IMR-90 (cell line): ENCODE measurements around the gene MBTPS2. TPM values are rescaled to one million over a fixed set of nuclear protein-coding genes. Genes with fewer than 3 reads are reported as not detected.

Experiments
- ATAC-seq: fragments of 200-7000 bp; cut with Tn5 transposase; 2 replicates; pipeline ENCODE4 v1.9.1; 2020; ENCODE audit warnings: low read depth, mild to moderate bottlenecking, moderate library complexity
- BruUV-seq: library from RNA; stranded (reverse); fragments of 400-500 nt; replicated peaks from 2 replicates; lab custom pipeline; 2021; lab: Mats Ljungman, UMichigan
- CTCF ChIA-PET: fragments of 300-600 bp; formaldehyde crosslinking; extraction: SDS; loops from one replicate; lab custom pipeline; 2021; ENCODE audit warnings: antibody characterized with exemption; lab: Yijun Ruan, JAX
- POLR2A ChIA-PET: fragments of 300-600 bp; sonication (Branson Sonifier 250); formaldehyde crosslinking; loops from one replicate; lab custom pipeline; 2022; ENCODE audit warnings: antibody characterized with exemption; ENCODE audit not compliant: unreplicated experiment; lab: Charles Lee
- DNase-seq: peaks from one replicate; pipeline ENCODE4 v3.0.0; 2013
- H2AFZ ChIP-seq: replicated peaks from 2 replicates; pipeline ENCODE3; 2013; ENCODE audit warnings: low read length, mild to moderate bottlenecking; ENCODE audit not compliant: poor library complexity
- H2AK5ac ChIP-seq: 2 replicates; pipeline ENCODE4 v1.6.1; 2013; ENCODE audit warnings: low read depth, low read length, inconsistent platforms
- H2AK9ac ChIP-seq: replicated peaks from 2 replicates; pipeline ENCODE3; 2013; ENCODE audit warnings: mild to moderate bottlenecking, low read depth, low read length, moderate library complexity; ENCODE audit not compliant: poor library complexity
- H2BK120ac ChIP-seq: 2 replicates; pipeline ENCODE4 v1.6.1; 2013; ENCODE audit warnings: low read depth, low read length, inconsistent platforms
- H2BK15ac ChIP-seq: 3 replicates; pipeline ENCODE4 v1.6.1; 2013; ENCODE audit warnings: low read depth, low read length, inconsistent platforms
- H2BK20ac ChIP-seq: 2 replicates; pipeline ENCODE4 v1.6.1; 2013; ENCODE audit warnings: low read depth, mild to moderate bottlenecking, inconsistent platforms, low read length, moderate library complexity
- H2BK5ac ChIP-seq: 2 replicates; pipeline ENCODE4 v1.6.1; 2013; ENCODE audit warnings: mild to moderate bottlenecking, low read depth, low read length, inconsistent platforms; ENCODE audit not compliant: poor library complexity, severe bottlenecking
- H3K14ac ChIP-seq: replicated peaks from 2 replicates; pipeline ENCODE4 v1.6.1; 2013; ENCODE audit warnings: low read depth, low read length, inconsistent platforms
- H3K18ac ChIP-seq: 2 replicates; pipeline ENCODE4 v1.6.1; 2013; ENCODE audit warnings: low read depth, low read length, control low read depth
- H3K23ac ChIP-seq: 2 replicates; pipeline ENCODE4 v1.6.1; 2013; ENCODE audit warnings: low read depth, low read length, inconsistent platforms
- H3K27ac ChIP-seq: 2 replicates; pipeline ENCODE4 v1.5.1; 2013; ENCODE audit warnings: mild to moderate bottlenecking, control low read depth, low read length; ENCODE audit not compliant: insufficient read depth
- H3K27me3 ChIP-seq: 2 replicates; pipeline ENCODE4 v1.6.1; 2013; ENCODE audit warnings: low read length; ENCODE audit not compliant: control insufficient read depth, insufficient read depth
- H3K36me3 ChIP-seq: 2 replicates; pipeline ENCODE4 v1.6.1; 2013; ENCODE audit warnings: low read length, mixed read lengths; ENCODE audit not compliant: control insufficient read depth, insufficient read depth
- H3K4ac ChIP-seq: 2 replicates; pipeline ENCODE4 v1.6.1; 2013; ENCODE audit warnings: low read depth, low read length, inconsistent platforms
- H3K4me1 ChIP-seq: 2 replicates; pipeline ENCODE4 v1.6.1; 2013; ENCODE audit warnings: low read length, mixed read lengths; ENCODE audit not compliant: control insufficient read depth, insufficient read depth
- H3K4me2 ChIP-seq: 2 replicates; pipeline ENCODE4 v1.6.1; 2013; ENCODE audit warnings: low read depth, mild to moderate bottlenecking, control low read depth, low read length, moderate library complexity
- H3K4me3 ChIP-seq: 2 replicates; pipeline ENCODE4 v1.5.1; 2013; ENCODE audit warnings: low read depth, mild to moderate bottlenecking, control low read depth, low read length, moderate library complexity; ENCODE audit not compliant: insufficient read depth
- H3K56ac ChIP-seq: 2 replicates; pipeline ENCODE4 v1.6.1; 2013; ENCODE audit warnings: low read length, inconsistent platforms; ENCODE audit not compliant: insufficient read depth; ENCODE audit errors: extremely low read depth
- H3K79me1 ChIP-seq, 2 experiments: 2 replicates each; pipeline ENCODE4 v1.6.1; 2013; ENCODE audit warnings: low read length in 2 of 2, inconsistent platforms in 1 of 2, low read depth in 1 of 2
- H3K9ac ChIP-seq: 2 replicates; pipeline ENCODE4 v1.6.1; 2013; ENCODE audit warnings: low read depth, low read length, control low read depth
- H3K9me1 ChIP-seq: 2 replicates; pipeline ENCODE4 v1.6.1; 2013; ENCODE audit warnings: low read length, inconsistent platforms; ENCODE audit not compliant: insufficient read depth
- H3K9me3 ChIP-seq: 2 replicates; pipeline ENCODE4 v1.6.1; 2013; ENCODE audit warnings: low read length; ENCODE audit not compliant: control insufficient read depth, insufficient read depth
- H4K20me1 ChIP-seq: 2 replicates; pipeline ENCODE4 v1.6.1; 2013; ENCODE audit warnings: low read length, inconsistent platforms; ENCODE audit not compliant: insufficient read depth
- H4K5ac ChIP-seq: 2 replicates; pipeline ENCODE4 v1.6.1; 2013; ENCODE audit warnings: mild to moderate bottlenecking, low read depth, low read length, control low read depth
- H4K8ac ChIP-seq, 2 experiments: 2 replicates each; pipeline ENCODE4 v1.6.1; 2013; ENCODE audit warnings: low read depth in 2 of 2, low read length in 2 of 2, control low read depth in 1 of 2, inconsistent platforms in 1 of 2
- H4K91ac ChIP-seq: 2 replicates; pipeline ENCODE4 v1.6.1; 2013; ENCODE audit warnings: low read depth, low read length, inconsistent platforms; ENCODE audit not compliant: insufficient read depth
- BHLHE40 ChIP-seq: fragments of 150-350 bp; IDR thresholded peaks from 2 replicates; pipeline ENCODE4 v1.6.1; 2016; ENCODE audit warnings: mild to moderate bottlenecking, low read depth, low read length
- ELK1 ChIP-seq: fragments of 150-350 bp; IDR thresholded peaks from 2 replicates; pipeline ENCODE4 v1.6.1; 2016; ENCODE audit warnings: low read depth, mild to moderate bottlenecking, low read length, moderate library complexity, borderline replicate concordance
- MAFK ChIP-seq: IDR thresholded peaks from 2 replicates; pipeline ENCODE4 v1.6.1; 2012; ENCODE audit warnings: low read depth, low read length, improper control_type of control experiment
- MXI1 ChIP-seq: IDR thresholded peaks from 2 replicates; pipeline ENCODE4 v1.6.1; 2012; ENCODE audit warnings: low read depth, mild to moderate bottlenecking, low read length, moderate library complexity, borderline replicate concordance
- POLR2A ChIP-seq: IDR thresholded peaks from 2 replicates; pipeline ENCODE4 v1.6.1; 2012; ENCODE audit warnings: mild to moderate bottlenecking, low read depth, low read length
- RFX5 ChIP-seq: IDR thresholded peaks from 2 replicates; pipeline ENCODE4 v1.8.0; 2012; ENCODE audit warnings: low read depth, mild to moderate bottlenecking, low read length, moderate library complexity
- SMC3 ChIP-seq: fragments of 150-350 bp; IDR thresholded peaks from 2 replicates; pipeline ENCODE4 v1.6.1; 2016; ENCODE audit warnings: low read depth, mild to moderate bottlenecking, antibody characterized with exemption, low read length, moderate library complexity
- WGBS, 2 experiments: methylation state at CpG; one replicate each; pipeline versions ENCODE4 v1.1.5 to v1.1.7; 2013; ENCODE audit warnings: missing lambda C conversion rate in 2 of 2; ENCODE audit not compliant: insufficient read length in 1 of 2; ENCODE audit errors: extremely low coverage in 2 of 2; 5-methylcytosine and 5-hydroxymethylcytosine counted together
- dilution Hi-C: fragments of 300-500 bp; cut with HindIII; formaldehyde crosslinking; loops from one replicate; pipeline ENCODE4 v1.14.3; 2018; ENCODE audit warnings: low sequenced_read_pairs; ENCODE audit not compliant: unreplicated experiment
- in situ Hi-C: fragments of 300-500 bp; cut with MboI; formaldehyde crosslinking; loops from 3 replicates; pipeline ENCODE4 v1.14.3; 2019; ENCODE audit warnings: low sequenced_read_pairs, inconsistent platforms, mixed read lengths
- intact Hi-C: fragments of 100-400 bp; cut with micrococcal nuclease; formaldehyde crosslinking; loops from 2 replicates; pipeline ENCODE4 v1.10.0; 2022
- polyA plus RNA-seq, 3 experiments: library from polyadenylated mRNA; depleted of rRNA; stranded (reverse); fragments of >200 nt; gene quantifications; 2 replicates each; pipeline ENCODE4 v1.2.3, GENCODE V29; 2012; ENCODE audit warnings: low replicate concordance in 1 of 3
- total RNA-seq: library from RNA; depleted of rRNA; stranded (reverse); fragments of >200 nt; gene quantifications from 2 replicates; pipeline ENCODE4 v1.2.3, GENCODE V29; 2012

MBTPS2 gene
- total and polyA plus RNA-seq, 2 of the 4 experiments (the other 2 are of a cell fraction) = 4.7 to 12.4 TPM

GRCh38 chrX:21863241-21863640 lies 23.8 kb downstream of the MBTPS2 start:
- no peak overlapping the region for H2AK9ac ChIP-seq
- no peaks in the 10 kb centered on the region; the same call in 1 of the 2 replicates for H3K27me3 ChIP-seq
- H2BK5ac ChIP-seq = no peak overlapping the region
- no peak overlapping the region for H3K14ac ChIP-seq
- peaks cover 0 to 11% of the 10 kb centered on the region in 2 experiments; a peak in 2 of 4 replicates for H3K79me1 ChIP-seq
- H3K9me1 ChIP-seq = peaks cover 2% of the 10 kb centered on the region; the same call in 1 of the 2 replicates
- H3K9ac ChIP-seq = no peak overlapping the region
- dilution Hi-C loops = no loop called here
- no peak for TF ChIP-seq MXI1
- TF ChIP-seq BHLHE40 = no peak
- no peak for TF ChIP-seq POLR2A
- no peak for TF ChIP-seq RFX5
- TF ChIP-seq MAFK = no peak
- no peak for TF ChIP-seq ELK1
- TF ChIP-seq SMC3 = no peak
- DNase-seq (peak; percentile 39), ATAC-seq (no peak)
- H3K18ac ChIP-seq = no peak overlapping the region
- no TSS peak for BruUV-seq
- peaks cover 12% of the 10 kb centered on the region for H3K4me1 ChIP-seq
- H2BK20ac ChIP-seq = no peak overlapping the region
- H3K27ac ChIP-seq = no peak overlapping the region
- ChIA-PET CTCF (no interaction called here), POLR2A (no interaction called here)
- no peak overlapping the region for H3K4ac ChIP-seq
- H3K4me3 ChIP-seq = no peak overlapping the region
- no peaks in the 10 kb centered on the region for H4K20me1 ChIP-seq
- no peak overlapping the region for H2AFZ ChIP-seq
- no peak overlapping the region for H3K4me2 ChIP-seq
- WGBS, 2 experiments = no CpG with 5 or more reads among the region's 1 CpG
- no peak overlapping the region for H2BK120ac ChIP-seq
- no peak overlapping the region for H4K91ac ChIP-seq
- H3K9me3 ChIP-seq = no peaks in the 10 kb centered on the region
- no peak overlapping the region for H3K56ac ChIP-seq
- intact Hi-C loops = no loop called here
- H2BK15ac ChIP-seq = no peak overlapping the region; the same call in 2 of the 3 replicates
- no peak overlapping the region for H4K5ac ChIP-seq
- H4K8ac ChIP-seq = no peak overlapping the region
- H3K23ac ChIP-seq = no peak overlapping the region
- H3K36me3 ChIP-seq = no peaks in the 10 kb centered on the region
- H2AK5ac ChIP-seq = no peak overlapping the region
- in situ Hi-C loops = no loop called here
